HG02852 (cell line): Measurements from ENCODE around the gene CEP131.

Source experiments
- ATAC-seq: cut with Tn5 transposase; IDR thresholded peaks from one replicate; pipeline ENCODE4 v1.9.1; 2021; ENCODE audit warnings: mild to moderate bottlenecking, moderate library complexity; ENCODE audit not compliant: unreplicated experiment

CEP131 gene

DNA sequence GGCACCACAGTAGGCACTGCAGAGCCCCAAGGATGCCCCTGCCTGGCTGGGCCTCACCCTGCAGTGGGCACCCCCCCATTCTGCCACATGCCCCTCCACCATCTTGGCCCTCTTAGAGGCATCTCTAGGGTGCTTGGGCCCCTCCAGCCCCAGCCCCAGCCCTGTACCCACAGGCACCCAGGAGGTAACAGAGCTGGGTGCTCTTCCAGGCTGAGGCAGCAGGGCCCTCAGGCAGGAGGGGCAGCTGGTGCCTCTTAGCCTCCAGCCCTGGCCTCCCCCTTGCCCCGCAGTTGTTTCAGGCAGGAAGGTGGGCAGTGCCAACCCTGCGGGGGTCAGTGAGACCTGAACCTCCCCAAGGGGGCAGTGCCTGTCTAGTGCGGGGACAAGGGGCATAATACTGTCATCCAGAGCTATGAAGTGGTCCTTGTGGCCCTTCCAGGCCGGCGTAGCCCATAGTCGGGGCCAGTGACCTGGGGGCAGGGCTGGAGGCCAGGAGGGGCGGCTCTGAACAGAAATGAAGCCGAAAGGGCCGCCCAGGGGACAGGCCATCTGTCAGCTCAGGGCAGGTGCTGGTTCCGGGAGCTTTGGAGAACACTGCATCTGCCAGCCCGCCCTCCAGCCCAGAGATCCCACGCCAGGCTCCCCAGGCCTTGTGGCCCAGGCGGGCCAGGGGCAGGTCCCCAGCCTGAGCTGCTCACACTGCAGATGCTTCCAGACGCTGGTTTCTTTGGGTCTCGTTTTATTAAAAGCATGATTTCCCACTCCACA, 51.9 kb downstream of the CEP131 start:
- no peak for ATAC-seq

GRCh38 chr17:81169870-81170309, 52.9 kb downstream of the CEP131 start:
- ATAC-seq, result no peak

GRCh38 chr17:81167638-81168037, 55.1 kb downstream of the CEP131 start:
- no peak for ATAC-seq

DNA sequence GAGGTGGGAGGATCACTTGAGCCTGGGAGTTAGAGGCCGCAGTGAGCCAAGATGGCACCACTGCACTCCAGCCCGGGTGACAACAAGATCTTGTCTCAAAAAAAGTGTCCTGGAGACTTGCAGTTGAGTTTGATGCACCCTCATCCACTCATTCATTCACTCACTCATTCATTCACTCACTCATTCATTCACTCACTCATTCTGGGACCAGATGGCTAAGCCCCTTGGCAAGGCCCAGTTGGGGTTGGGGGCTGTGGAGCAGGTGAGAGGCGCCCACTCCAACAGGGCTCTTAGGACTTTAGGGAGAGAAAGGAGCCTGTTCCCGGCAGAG, 55.6 kb downstream of the CEP131 start:
- no peak for ATAC-seq

- no peak for ATAC-seq
Measured at GRCh38 chr17:81166033-81166492, 56.7 kb downstream of the CEP131 start, which contains the start of gene AATK. TSS of gene AATK (minus strand) at chr17:81166221. CDS start at chr17:81165992, 229 bp downstream.

GRCh38 chr17:81165246-81166032, 57.3 kb downstream of the CEP131 start, which contains the start of gene PVALEF:
TSS of gene PVALEF (plus strand) at chr17:81165507. CDS start at chr17:81181227, 15,720 bp downstream.
- ATAC-seq, result no peak

- no peak for ATAC-seq
Measured at GRCh38 chr17:81164371-81165245, 58.2 kb downstream of the CEP131 start.

DNA sequence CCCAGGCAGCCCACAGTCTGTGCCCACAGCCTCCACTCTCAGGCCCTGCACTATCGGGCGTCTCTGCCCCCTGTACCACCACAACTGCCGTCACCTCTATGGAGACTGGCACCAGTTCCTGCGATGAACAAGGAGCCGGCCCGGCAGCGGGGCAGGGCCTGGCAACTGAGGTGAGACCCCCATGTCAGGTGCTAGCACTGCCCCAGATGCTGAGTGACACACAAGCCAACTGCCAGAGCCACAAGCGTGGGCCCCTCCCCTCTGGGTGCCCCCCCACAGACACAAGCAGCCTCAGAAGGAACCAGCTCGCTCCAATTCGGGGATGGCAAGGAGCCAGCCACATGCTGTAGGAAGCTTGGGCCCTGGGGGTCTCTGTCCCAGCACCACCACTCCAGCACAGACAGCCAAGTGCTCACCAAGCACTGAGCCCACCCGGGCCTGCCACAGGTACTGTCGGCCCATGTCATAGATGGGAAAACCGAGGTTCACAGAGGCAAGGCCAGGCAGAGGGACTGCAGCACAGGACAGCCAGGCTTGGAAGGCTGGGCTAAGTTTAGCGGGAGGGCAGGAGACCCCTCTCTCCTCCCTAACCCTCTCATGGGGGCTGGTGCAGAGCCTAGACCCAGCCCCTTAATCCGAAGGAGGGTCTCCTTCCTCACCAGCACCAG, 58.9 kb downstream of the CEP131 start:
- ATAC-seq, result no peak

DNA sequence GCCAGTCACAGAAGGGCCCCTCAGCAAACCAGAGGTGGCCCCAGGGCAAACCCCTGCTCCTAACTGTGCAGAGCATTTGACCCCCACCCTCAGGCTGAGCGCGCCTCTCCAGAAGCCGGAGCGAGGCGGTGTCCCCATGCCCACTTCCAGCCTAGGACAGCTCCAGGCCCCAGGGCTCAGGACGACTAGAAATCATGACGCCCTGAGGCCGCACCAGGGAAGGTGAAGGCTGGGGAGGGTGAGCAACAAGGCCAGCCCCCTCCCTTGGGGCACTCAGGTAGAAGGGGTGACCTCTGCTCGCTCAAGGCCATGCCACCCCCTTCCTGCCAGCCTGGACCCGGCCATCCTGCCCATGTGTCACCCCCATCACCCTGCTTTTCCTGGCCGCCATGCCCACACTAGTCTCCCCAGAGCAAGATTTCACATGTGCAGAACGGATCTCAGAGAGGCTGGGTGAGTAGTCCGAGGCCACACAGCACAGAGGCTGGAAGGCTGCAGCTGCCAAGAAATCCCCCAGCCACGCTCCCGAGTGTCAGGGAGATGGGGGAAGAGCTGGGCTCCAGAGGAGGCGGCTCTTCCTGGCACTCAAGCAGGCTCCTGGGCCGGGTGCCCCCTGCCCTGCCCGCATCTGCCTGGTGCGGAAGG, 59.6 kb downstream of the CEP131 start:
- no peak for ATAC-seq

GRCh38 chr17:81162491-81162890, 60.3 kb downstream of the CEP131 start:
- ATAC-seq, result no peak

GRCh38 chr17:81161972-81162371, 60.8 kb downstream of the CEP131 start:
- ATAC-seq, result no peak

DNA sequence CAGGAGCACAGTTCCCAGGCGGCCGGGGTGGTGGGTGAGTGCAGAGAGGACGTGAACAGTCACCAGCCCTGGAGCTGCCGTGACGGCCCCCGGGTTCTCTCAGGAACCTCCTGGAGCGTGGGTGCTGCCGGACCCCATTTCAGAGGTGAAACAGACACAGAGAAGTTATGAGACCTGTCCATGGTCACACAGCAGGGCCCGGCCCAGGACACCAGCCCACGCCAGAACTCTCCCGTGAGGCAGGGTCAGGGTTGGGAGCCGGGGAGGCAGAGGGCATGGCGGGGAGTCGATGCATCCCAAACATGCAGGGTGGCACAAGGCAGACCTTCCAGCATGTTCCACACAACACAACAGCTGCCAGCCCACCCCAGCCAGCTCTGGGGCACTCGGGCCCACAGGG, 61.2 kb downstream of the CEP131 start:
- no peak for ATAC-seq

DNA sequence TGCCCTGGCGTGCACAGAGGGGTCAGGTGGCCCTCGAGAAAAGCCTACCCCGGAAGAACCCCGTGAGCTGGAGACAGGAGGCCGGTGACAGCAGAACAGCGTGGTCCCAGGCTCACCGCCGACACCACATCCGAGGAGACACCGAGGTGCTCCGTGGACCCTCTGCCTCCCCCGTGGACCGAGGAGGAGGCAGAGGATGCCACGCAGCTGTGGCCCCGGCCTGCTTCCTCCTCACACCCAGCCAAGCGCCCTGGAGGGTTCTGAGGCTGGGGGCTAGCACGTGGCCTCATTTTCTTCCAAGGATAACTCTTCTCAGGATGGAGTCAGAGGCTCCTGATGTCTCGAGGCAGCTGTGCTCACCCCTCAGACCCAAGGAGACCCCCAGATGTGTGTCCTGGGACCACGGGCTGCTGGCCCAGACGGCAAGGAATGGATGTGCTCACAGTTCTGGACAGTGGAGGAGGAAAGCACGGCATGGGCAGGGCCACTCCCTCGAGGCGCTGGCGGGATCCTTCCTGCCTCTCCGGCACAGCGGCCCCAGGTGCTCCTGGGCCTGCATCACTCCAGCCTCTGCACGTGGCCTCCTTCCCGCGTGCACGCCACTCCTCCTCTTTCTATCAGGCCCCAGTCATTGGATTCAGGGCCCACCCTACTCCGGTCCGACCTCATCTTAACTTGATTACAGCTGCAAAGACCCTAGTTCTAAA, 61.9 kb downstream of the CEP131 start:
- ATAC-seq, result no peak

DNA sequence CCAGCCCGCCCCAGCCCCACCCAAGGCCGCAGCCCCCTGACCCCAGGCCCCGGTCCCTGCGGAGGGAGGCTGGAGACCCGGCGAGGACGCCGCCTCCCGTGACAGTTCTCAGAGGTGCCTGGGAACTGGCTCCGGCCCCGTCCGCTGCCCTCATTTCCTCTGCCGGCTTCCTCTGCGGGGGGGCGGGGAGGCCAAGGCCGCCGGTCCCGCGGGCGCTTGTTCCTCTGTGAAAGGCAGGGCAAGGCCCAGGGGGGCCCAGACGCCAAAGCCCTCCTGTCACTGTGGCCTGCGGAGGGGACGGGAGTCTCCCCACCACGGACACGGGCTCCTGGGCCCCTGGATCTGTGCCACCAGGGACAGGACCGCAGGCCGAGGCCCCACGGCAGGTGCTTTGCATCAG, 62.5 kb downstream of the CEP131 start:
- no peak for ATAC-seq

GRCh38 chr17:81159611-81160265, 63.0 kb downstream of the CEP131 start:
- no peak for ATAC-seq

GRCh38 chr17:81158688-81159590, 63.8 kb downstream of the CEP131 start:
- no peak for ATAC-seq

DNA sequence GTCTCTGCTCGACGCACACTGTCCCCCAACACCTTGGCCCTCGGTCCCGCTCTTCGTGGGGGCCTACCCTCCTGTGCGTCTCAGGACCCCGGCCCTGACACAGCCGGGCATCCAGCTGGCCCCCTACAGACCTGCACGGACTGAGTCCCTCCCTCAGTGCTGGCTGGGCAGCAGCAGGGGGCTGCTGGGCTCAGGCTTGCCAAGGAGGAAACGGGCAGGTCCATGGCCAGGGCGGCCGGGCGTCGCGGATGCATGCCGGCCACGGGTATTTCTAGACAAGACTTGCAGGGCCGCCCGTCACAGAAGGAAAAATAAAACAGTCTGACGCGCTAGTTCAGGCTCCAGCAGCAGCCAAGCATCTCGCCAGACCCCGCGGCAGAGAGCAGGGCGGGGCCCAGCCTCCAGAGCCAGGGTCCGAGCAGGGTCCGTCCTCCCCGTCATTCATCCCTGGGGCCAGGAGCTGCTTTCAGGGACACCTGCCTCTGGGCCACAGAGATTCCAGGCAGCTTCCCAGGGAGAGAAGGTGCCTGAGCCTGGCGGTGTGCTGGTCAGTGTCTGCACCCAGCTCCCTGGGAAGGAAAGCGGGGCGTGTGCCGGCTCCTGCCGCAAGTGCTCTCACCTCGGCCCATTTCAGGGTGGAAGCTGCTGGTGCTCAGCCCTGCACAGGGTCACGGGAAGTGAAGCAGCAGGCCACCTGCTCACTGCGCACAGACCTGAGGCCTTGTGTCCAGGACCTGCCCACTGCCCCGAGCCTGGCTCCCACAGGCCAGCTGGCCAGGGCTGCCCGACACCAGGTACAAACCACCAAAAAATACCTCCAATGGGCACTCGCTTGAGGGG, 64.7 kb downstream of the CEP131 start:
- ATAC-seq, result no peak
